Activated CD8-positive, alpha-beta memory T cell treated with anti-CD3 and anti-CD28 coated beads, Interleukin-2, amount 50 U/mL, for 24 hours (primary cell): ENCODE results near the gene NUTM2D.
"Not testable (repeated sequence)": the region's sequence is repeated elsewhere in the genome, so short reads cannot be mapped to it uniquely, and the experiment has no call there.

Source experiments
- DNase-seq: peaks from one replicate; pipeline ENCODE4 v3.0.0-alpha.2; 2020; ENCODE audit errors: extremely low read depth

Gene NUTM2D

GRCh38 chr10:87369514-87370112 is 12.1 kb downstream of the NUTM2D start:
- DNase-seq = not testable (repeated sequence)

- not testable (repeated sequence) for DNase-seq
Measured at GRCh38 chr10:87374091-87374490, 16.5 kb downstream of the NUTM2D start.

- DNase-seq = not testable (repeated sequence)
Measured at GRCh38 chr10:87379115-87379514, 21.6 kb downstream of the NUTM2D start.

- not testable (repeated sequence) for DNase-seq
Measured at GRCh38 chr10:87383149-87383857, 25.8 kb downstream of the NUTM2D start.

GRCh38 chr10:87384283-87384682 is 26.7 kb downstream of the NUTM2D start:
- DNase-seq = not testable (repeated sequence)

GRCh38 chr10:87385762-87386360 is 28.3 kb downstream of the NUTM2D start:
- DNase-seq = not testable (repeated sequence)

- not testable (repeated sequence) for DNase-seq
Measured at GRCh38 chr10:87391360-87391759, 33.8 kb downstream of the NUTM2D start.

- not testable (repeated sequence) for DNase-seq
Measured at GRCh38 chr10:87396206-87396605, 38.7 kb downstream of the NUTM2D start.

GRCh38 chr10:87398436-87398835 is 40.9 kb downstream of the NUTM2D start:
- DNase-seq = not testable (repeated sequence)

GRCh38 chr10:87407516-87408467 is 50.2 kb downstream of the NUTM2D start:
- not testable (repeated sequence) for DNase-seq

GRCh38 chr10:87413921-87414320 is 56.4 kb downstream of the NUTM2D start:
- not testable (repeated sequence) for DNase-seq
